Hematopoietic multipotent progenitor cell treated with erythropoietin and hydrocortisone succinate and interleukin-3 and kit ligand, for 4 days (in vitro differentiated cells): ENCODE measurements around the gene RFC2.

Experiments
- DNase-seq: peaks from one replicate; pipeline ENCODE4 v3.0.0-alpha.2; 2015

RFC2 gene

DNA sequence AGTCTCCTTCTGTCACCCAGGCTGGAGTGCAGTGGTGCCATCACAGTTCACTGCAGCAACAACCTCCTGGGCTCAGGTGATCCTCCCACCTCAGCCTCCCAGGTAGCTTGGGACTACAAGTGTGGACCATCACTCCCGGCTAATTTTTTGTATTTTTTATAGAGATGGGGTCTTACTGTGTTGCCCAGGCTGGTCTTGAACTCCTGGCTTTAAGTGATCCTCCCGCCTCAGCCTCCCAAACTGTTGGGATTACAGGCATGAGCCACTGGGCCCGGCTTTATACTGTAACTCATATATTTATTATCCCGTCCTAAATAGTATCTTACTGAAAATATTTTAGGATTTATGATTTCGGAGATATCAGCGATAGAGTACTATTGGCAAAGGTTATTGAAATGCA is 69.2 kb downstream of the RFC2 start:
- DNase-seq = no peak

DNA sequence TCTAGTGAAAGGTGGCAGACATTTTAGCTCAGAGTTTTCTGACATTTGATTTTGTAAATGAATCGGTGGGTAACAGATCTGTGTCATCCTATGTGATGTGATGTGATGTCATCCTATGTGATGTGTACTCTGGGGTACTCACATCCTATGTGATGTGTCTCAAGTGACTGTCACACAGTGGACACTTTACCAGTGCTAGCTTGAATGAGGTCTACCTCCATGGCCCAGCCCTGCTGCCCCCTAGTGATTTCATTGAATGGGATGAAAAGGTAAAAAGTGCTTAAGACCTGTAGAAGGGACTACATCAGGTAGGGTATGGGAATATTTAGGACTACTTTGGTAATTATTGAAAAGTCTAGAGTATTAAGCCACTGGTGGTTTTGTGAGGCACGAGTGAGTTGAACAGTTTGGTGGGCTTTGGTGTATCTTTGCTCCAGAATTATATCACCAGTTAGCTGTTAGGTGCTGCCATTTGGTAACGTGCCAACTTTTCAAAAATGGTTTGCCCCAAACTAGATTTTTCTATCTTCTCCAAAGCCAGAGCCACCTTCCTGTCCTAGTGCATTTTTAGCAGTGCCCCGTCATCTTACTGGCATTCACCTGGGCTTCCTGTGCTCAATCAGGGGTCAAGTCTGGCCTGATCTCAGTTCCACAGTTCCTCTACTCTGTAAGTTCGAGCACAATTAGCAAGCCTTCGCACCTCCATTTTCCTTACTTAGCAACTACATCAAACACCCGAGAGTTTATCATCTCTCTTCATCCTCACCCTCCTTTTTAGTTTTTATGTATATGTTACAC is 70.3 kb downstream of the RFC2 start:
- DNase-seq = peak; percentile 42

DNA sequence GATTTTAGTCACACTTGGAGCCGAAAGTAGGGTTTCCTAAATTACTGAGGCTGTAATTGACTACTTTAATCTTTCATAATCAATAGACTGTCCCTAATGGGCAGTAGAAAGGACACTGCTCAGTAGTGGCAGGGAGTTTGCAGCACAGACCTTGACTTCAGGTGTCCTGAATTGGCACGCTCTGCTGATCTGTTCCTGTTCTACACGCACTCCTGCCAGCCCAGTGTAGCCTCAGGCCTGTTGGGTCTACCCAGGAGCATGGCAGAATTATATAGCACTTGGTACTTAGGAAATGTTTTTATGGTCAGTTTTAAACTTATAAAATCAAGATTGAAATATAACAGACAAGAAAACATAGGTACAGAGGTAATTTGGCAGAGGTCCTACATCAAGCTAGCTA is 71.1 kb downstream of the RFC2 start:
- DNase-seq = no peak

DNA sequence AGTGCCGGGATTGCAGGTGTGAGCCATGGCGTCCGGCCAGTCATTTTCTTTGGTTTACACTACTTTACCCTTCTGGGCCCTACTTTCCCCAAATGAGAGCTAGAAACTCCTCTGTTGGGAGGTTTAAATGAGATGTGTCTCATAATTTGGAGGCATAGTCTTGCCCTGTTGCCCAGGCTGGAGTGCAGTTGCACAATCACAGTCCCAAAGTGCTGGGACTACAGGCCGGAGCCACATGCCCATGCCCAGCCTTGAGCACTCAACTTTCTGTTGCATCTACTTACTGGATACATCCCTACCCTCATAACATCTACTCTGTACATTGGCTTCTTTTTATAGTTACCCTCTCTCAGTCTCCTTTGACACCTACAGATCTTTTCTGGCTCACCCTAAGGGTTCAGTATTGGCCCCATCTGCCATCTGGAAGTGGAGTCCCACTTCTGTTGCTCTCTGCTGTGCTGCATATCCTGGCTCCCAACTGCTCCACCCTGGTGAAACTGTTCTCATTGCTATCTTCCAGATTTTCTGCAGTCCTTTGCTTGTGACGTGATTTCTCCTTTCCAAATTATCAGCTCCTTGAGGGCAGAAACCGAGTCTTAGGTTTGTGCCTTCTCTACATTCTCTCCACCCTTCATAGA is 71.6 kb downstream of the RFC2 start:
- no peak for DNase-seq

DNA sequence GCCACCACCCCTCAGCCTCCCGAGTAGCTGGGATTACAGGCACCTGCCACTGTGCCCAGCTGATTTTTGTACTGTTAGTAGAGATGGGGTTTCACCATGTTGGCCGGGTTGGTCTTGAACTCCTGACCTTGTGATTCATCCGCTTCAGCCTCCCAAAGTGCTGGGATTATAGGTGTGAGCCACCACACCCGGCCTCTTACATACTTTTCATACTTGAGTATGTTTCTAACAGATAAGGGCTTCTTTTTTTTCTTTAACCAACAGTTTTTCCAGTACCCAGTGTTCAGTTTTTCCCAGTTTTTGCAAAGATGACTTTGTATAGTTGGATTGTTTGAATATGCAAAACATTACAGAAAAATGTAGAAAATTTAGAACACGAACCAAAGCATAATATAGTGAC is 72.4 kb downstream of the RFC2 start:
- DNase-seq = no peak
